HEK293 (cell line): ENCODE results near the gene EFNB1.

Source experiments
- GLIS1 ChIP-seq: fragments of 450-650 bp; formaldehyde crosslinking; IDR thresholded peaks from 2 replicates; pipeline ENCODE4 v1.5.1; 2016; ENCODE audit warnings: missing biosample characterization, missing genetic modification characterization
- INSM2 ChIP-seq: fragments of 450-650 bp; formaldehyde crosslinking; IDR thresholded peaks from 2 replicates; pipeline ENCODE4 v1.5.1; 2016; ENCODE audit warnings: missing biosample characterization, missing genetic modification characterization
- RBAK ChIP-seq: fragments of 450-650 bp; formaldehyde crosslinking; IDR thresholded peaks from 2 replicates; pipeline ENCODE4 v1.5.1; 2016; ENCODE audit warnings: missing biosample characterization, missing genetic modification characterization
- SP7 ChIP-seq: fragments of 450-650 bp; formaldehyde crosslinking; IDR thresholded peaks from 2 replicates; pipeline ENCODE4 v1.5.1; 2016; ENCODE audit warnings: missing biosample characterization, missing genetic modification characterization
- TSHZ1 ChIP-seq: fragments of 450-650 bp; formaldehyde crosslinking; IDR thresholded peaks from 2 replicates; pipeline ENCODE4 v1.5.1; 2016; ENCODE audit warnings: missing biosample characterization, missing genetic modification characterization, borderline replicate concordance
- ZEB2 ChIP-seq: fragments of 450-650 bp; formaldehyde crosslinking; IDR thresholded peaks from 2 replicates; pipeline ENCODE4 v1.5.1; 2016; ENCODE audit warnings: missing biosample characterization, missing genetic modification characterization
- ZFHX2 ChIP-seq: fragments of 450-650 bp; formaldehyde crosslinking; conservative IDR thresholded peaks from 2 replicates; pipeline ENCODE4 v1.5.1; 2016; ENCODE audit warnings: missing biosample characterization, missing genetic modification characterization
- ZNF121 ChIP-seq: fragments of 450-650 bp; formaldehyde crosslinking; IDR thresholded peaks from 2 replicates; pipeline ENCODE4 v1.5.1; 2016; ENCODE audit warnings: missing biosample characterization, missing genetic modification characterization
- ZNF19 ChIP-seq: fragments of 450-650 bp; formaldehyde crosslinking; IDR thresholded peaks from 2 replicates; pipeline ENCODE4; 2016; ENCODE audit warnings: missing biosample characterization, missing genetic modification characterization, low read depth
- ZNF24 ChIP-seq: fragments of 450-650 bp; formaldehyde crosslinking; IDR thresholded peaks from 2 replicates; pipeline ENCODE4 v1.5.1; 2016; ENCODE audit warnings: missing biosample characterization, missing genetic modification characterization
- ZNF266 ChIP-seq: fragments of 450-650 bp; formaldehyde crosslinking; IDR thresholded peaks from 2 replicates; pipeline ENCODE4 v1.5.1; 2016; ENCODE audit warnings: missing biosample characterization, missing genetic modification characterization, low read depth
- ZNF335 ChIP-seq: fragments of 450-650 bp; formaldehyde crosslinking; conservative IDR thresholded peaks from 2 replicates; pipeline ENCODE4 v1.5.1; 2016; ENCODE audit warnings: missing biosample characterization, missing genetic modification characterization
- ZNF37A ChIP-seq: fragments of 450-650 bp; IDR thresholded peaks from 2 replicates; pipeline ENCODE4 v1.5.1; 2018; ENCODE audit warnings: missing biosample characterization, missing genetic modification characterization
- ZNF416 ChIP-seq: fragments of 450-650 bp; formaldehyde crosslinking; IDR thresholded peaks from 2 replicates; pipeline ENCODE4 v1.5.1; 2016; ENCODE audit warnings: missing biosample characterization, missing genetic modification characterization
- ZNF48 ChIP-seq: fragments of 450-650 bp; formaldehyde crosslinking; IDR thresholded peaks from 2 replicates; pipeline ENCODE4 v1.5.1; 2016; ENCODE audit warnings: missing biosample characterization, missing genetic modification characterization
- ZNF521 ChIP-seq: fragments of 450-650 bp; formaldehyde crosslinking; IDR thresholded peaks from 2 replicates; pipeline ENCODE4 v1.5.1; 2017; ENCODE audit warnings: missing biosample characterization, mild to moderate bottlenecking, missing genetic modification characterization
- ZNF548 ChIP-seq: fragments of 450-650 bp; formaldehyde crosslinking; IDR thresholded peaks from 2 replicates; pipeline ENCODE4 v1.5.1; 2016; ENCODE audit warnings: missing biosample characterization, missing genetic modification characterization
- ZNF561 ChIP-seq: fragments of 450-650 bp; IDR thresholded peaks from 2 replicates; pipeline ENCODE4 v1.5.1; 2018; ENCODE audit warnings: missing biosample characterization, missing genetic modification characterization, borderline replicate concordance
- ZNF585B ChIP-seq: fragments of 450-650 bp; formaldehyde crosslinking; IDR thresholded peaks from 2 replicates; pipeline ENCODE4 v1.5.1; 2016; ENCODE audit warnings: missing biosample characterization, missing genetic modification characterization
- ZNF623 ChIP-seq: fragments of 450-650 bp; formaldehyde crosslinking; IDR thresholded peaks from 2 replicates; pipeline ENCODE4 v1.5.1; 2016; ENCODE audit warnings: missing biosample characterization, missing genetic modification characterization
- ZNF629 ChIP-seq: fragments of 450-650 bp; formaldehyde crosslinking; IDR thresholded peaks from 2 replicates; pipeline ENCODE4 v1.5.1; 2017; ENCODE audit warnings: missing biosample characterization, missing genetic modification characterization
- ZNF664 ChIP-seq: fragments of 450-650 bp; formaldehyde crosslinking; IDR thresholded peaks from 2 replicates; pipeline ENCODE4 v1.5.1; 2016; ENCODE audit warnings: missing biosample characterization, missing genetic modification characterization
- ZNF837 ChIP-seq: fragments of 450-650 bp; formaldehyde crosslinking; IDR thresholded peaks from 2 replicates; pipeline ENCODE4 v1.5.1; 2016; ENCODE audit warnings: missing biosample characterization, missing genetic modification characterization
- ZXDB ChIP-seq: fragments of 450-650 bp; formaldehyde crosslinking; IDR thresholded peaks from 2 replicates; pipeline ENCODE4 v1.5.1; 2016; ENCODE audit warnings: missing biosample characterization, missing genetic modification characterization
- TF ChIP-seq, protein P1 (sequence below): fragments of 450-650 bp; formaldehyde crosslinking; IDR thresholded peaks from 2 replicates; pipeline ENCODE4 v1.5.1; 2016; ENCODE audit warnings: missing biosample characterization, missing genetic modification characterization
- TF ChIP-seq, protein P2 (sequence below): fragments of 450-650 bp; formaldehyde crosslinking; IDR thresholded peaks from 2 replicates; pipeline ENCODE4 v1.5.1; 2016; ENCODE audit warnings: missing biosample characterization, missing genetic modification characterization
- TF ChIP-seq, protein P3 (sequence below): fragments of 450-650 bp; formaldehyde crosslinking; IDR thresholded peaks from 2 replicates; pipeline ENCODE4 v1.5.1; 2016; ENCODE audit warnings: missing biosample characterization, missing genetic modification characterization

Gene EFNB1

DNA sequence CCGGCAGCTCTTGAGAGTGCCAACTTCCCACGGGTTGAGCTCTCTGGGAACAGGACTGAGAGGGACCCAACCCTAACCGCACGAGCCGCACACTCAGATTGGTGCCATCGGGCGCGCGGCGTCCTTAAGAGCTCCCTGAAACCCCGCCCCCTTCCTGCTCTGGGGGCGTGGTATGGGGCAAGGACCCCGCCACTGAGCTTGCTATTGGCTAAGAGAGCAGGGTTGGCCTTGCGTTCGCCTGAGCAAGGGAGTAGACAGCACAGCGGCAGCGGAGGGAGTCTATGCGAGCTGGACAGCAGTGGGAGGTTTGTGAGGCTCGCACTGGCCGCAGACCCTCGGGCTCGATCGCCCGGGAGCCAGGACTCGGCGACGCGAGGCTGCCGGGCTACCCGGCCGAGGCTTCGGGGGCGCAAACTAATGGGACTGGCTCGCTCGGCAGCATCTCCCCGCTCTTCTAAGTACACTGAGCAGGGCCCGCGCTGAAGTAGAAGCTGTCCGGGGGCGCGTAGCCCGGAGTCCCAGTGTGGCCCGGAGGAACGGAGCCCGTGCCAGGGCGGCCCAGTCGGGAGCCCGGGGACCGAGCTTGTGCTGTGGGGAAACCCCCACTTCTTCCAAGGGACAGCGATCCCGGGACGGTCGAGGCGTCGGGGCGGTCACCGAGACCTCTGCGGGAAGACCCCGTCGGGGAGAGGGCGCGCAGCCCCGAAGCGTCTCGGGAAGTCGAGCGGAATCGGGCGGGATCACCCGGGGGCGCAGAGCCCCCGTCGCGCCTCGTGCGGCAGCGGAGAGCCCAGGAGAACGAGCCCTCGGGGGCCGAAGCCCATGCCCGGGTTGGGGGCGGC is at the start of gene EFNB1 (continued):
- TF ChIP-seq, protein P1, sequence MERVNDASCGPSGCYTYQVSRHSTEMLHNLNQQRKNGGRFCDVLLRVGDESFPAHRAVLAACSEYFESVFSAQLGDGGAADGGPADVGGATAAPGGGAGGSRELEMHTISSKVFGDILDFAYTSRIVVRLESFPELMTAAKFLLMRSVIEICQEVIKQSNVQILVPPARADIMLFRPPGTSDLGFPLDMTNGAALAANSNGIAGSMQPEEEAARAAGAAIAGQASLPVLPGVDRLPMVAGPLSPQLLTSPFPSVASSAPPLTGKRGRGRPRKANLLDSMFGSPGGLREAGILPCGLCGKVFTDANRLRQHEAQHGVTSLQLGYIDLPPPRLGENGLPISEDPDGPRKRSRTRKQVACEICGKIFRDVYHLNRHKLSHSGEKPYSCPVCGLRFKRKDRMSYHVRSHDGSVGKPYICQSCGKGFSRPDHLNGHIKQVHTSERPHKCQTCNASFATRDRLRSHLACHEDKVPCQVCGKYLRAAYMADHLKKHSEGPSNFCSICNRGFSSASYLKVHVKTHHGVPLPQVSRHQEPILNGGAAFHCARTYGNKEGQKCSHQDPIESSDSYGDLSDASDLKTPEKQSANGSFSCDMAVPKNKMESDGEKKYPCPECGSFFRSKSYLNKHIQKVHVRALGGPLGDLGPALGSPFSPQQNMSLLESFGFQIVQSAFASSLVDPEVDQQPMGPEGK (tag by site-specific recombination) = peak; percentile 34; the same call in 1 of the 2 replicates
- TF ChIP-seq ZNF19 (tag by site-specific recombination) (no peak), ZNF629 (tag by site-specific recombination) (0 out of 2 replicates have a peak, but pooled peaks have one; percentile 9), ZNF585B (no peak), ZNF335 (tag by site-specific recombination) (peak; percentile 95), RBAK (tag by site-specific recombination) (no peak), ZNF837 (tag by site-specific recombination) (no peak), ZNF521 (tag by site-specific recombination) (no peak), TSHZ1 (no peak), ZNF24 (tag by site-specific recombination) (no peak), ZXDB (peak; percentile 37; the same call in 1 of the 2 replicates), ZNF664 (tag by site-specific recombination) (no peak), ZNF48 (tag by site-specific recombination) (no peak), ZFHX2 (tag by site-specific recombination) (peak; percentile 51), INSM2 (no peak), ZNF416 (tag by site-specific recombination) (no peak), ZNF121 (tag by site-specific recombination) (no peak), GLIS1 (no peak), ZNF548 (no peak), SP7 (0 out of 2 replicates have a peak, but pooled peaks have one; percentile 17), ZNF561 (no peak), ZEB2 (tag by site-specific recombination) (0 out of 2 replicates have a peak, but pooled peaks have one; percentile 39), ZNF623 (tag by site-specific recombination) (no peak), ZNF37A (tag by site-specific recombination) (no peak), ZNF266 (tag by site-specific recombination) (no peak)
- TF ChIP-seq, protein P2, sequence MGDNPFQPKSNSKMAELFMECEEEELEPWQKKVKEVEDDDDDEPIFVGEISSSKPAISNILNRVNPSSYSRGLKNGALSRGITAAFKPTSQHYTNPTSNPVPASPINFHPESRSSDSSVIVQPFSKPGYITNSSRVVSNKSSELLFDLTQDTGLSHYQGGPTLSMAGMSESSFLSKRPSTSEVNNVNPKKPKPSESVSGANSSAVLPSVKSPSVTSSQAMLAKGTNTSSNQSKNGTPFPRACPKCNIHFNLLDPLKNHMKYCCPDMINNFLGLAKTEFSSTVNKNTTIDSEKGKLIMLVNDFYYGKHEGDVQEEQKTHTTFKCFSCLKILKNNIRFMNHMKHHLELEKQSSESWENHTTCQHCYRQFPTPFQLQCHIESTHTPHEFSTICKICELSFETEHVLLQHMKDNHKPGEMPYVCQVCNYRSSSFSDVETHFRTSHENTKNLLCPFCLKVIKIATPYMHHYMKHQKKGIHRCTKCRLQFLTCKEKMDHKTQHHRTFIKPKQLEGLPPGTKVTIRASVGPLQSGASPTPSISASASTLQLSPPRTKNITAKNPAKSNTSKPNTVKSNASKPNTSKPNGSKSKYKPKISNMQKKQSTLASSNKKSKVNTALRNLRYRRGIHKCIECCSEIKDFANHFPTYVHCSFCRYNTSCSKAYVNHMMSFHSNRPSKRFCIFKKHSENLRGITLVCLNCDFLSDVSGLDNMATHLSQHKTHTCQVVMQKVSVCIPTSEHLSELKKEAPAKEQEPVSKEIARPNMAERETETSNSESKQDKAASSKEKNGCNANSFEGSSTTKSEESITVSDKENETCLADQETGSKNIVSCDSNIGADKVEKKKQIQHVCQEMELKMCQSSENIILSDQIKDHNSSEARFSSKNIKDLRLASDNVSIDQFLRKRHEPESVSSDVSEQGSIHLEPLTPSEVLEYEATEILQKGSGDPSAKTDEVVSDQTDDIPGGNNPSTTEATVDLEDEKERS = no peak
- TF ChIP-seq, protein P3, sequence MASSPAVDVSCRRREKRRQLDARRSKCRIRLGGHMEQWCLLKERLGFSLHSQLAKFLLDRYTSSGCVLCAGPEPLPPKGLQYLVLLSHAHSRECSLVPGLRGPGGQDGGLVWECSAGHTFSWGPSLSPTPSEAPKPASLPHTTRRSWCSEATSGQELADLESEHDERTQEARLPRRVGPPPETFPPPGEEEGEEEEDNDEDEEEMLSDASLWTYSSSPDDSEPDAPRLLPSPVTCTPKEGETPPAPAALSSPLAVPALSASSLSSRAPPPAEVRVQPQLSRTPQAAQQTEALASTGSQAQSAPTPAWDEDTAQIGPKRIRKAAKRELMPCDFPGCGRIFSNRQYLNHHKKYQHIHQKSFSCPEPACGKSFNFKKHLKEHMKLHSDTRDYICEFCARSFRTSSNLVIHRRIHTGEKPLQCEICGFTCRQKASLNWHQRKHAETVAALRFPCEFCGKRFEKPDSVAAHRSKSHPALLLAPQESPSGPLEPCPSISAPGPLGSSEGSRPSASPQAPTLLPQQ (tag by site-specific recombination) = peak; percentile 46; the same call in 1 of the 2 replicates
